ENCODE measurements around the gene HS6ST2.

HS6ST2 gene

DNA sequence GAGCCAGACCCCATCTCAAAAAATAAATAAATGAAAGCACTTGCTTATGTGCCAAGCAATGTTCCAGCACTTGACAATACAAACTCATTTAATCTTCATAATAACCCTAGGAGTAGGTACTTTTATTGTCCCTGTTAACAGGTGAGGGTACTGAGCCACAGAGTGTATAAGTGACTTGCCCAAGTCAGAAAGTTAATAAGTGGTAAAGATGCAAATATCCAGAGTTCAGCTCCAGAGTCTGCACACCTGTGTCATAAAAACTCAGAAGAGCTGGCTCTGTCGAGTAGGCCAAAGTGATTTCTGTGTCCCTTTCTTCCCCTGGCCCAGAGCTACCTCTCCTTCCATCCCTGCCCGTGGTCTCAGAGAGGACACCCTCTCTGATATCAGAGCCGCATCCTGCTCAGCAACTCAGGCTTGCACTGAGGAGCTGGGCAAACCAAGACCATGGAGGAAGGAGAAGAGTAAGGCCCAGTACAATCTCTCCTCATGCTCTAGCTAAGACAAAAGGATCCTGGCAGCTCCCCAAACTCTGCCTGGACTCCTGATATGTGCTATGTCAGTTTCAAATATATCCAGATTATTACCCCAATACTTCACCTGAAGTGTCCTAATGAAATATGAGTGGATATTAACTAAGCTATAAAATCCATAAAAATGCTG is 136.3 kb downstream of the HS6ST2 start:
- in situ Hi-C loops (cut with HindIII; ENCODE audit: low sequenced_read_pairs), result no loop called here
- DNase-seq (ENCODE audit: low read depth, low spot score), result no peak
- H3K4me3 ChIP-seq (ENCODE audit: low read depth, low read length), result no peak overlapping the region
- TF ChIP-seq, protein P1, sequence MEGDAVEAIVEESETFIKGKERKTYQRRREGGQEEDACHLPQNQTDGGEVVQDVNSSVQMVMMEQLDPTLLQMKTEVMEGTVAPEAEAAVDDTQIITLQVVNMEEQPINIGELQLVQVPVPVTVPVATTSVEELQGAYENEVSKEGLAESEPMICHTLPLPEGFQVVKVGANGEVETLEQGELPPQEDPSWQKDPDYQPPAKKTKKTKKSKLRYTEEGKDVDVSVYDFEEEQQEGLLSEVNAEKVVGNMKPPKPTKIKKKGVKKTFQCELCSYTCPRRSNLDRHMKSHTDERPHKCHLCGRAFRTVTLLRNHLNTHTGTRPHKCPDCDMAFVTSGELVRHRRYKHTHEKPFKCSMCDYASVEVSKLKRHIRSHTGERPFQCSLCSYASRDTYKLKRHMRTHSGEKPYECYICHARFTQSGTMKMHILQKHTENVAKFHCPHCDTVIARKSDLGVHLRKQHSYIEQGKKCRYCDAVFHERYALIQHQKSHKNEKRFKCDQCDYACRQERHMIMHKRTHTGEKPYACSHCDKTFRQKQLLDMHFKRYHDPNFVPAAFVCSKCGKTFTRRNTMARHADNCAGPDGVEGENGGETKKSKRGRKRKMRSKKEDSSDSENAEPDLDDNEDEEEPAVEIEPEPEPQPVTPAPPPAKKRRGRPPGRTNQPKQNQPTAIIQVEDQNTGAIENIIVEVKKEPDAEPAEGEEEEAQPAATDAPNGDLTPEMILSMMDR (IDR thresholded peaks at IDR 0.05; ENCODE audit: low read depth, low read length), result no peak

DNA sequence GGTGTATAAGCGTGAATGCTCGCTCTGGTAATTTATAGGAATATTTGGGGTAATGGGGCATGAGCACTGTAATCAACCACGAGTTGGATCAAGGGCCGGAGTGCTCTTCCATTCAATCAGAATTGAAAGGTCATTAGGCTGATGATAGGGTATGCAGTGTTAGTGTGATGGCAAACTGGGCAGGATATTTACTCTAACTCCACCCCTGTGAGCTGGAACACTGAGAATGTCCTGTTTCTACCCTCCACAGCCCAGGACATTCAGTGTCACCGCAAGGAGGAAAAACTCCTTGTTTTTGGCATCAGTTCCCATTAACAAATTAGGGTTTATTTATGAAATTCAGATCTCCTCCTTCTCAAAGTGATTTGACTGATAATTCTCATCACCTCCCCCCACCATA is 137.8 kb downstream of the HS6ST2 start:
- H3K4me3 ChIP-seq (ENCODE audit: low read depth, low read length), result no peak overlapping the region
- TF ChIP-seq, protein P1 (IDR thresholded peaks at IDR 0.05; ENCODE audit: low read depth, low read length), result no peak
- no peak for DNase-seq (ENCODE audit: low read depth, low spot score)
- in situ Hi-C loops (cut with HindIII; ENCODE audit: low sequenced_read_pairs), result no loop called here

DNA sequence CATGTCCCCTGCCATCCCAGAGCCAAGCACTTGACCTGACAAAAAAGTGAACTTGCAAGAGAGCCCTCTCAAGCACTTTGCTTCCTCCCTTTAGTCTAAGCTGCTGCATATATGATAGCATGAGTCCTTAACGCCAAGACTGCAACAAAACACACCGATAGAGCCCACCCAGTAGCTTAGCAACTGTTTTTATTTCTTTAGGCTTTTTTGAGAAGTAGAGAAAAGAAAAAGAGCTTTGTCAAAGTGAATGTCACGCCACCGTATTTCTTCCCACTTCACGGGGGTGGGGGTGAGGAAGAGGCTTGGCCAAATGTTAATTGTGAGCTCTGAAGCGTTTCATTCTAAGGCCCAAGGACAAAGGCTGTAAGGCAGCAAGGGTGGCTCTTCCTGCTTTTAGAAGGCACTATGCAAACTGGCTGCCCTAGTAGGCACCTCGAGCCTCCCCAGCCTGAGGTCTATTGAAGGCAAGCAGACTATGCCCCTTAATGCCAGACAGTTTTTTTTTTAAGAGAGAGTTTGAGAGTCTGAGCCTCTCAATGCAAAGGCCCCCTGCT is 138.6 kb downstream of the HS6ST2 start:
- TF ChIP-seq, protein P1 (IDR thresholded peaks at IDR 0.05; ENCODE audit: low read depth, low read length), result no peak
- in situ Hi-C loops (cut with HindIII; ENCODE audit: low sequenced_read_pairs), result no loop called here
- no peak overlapping the region for H3K4me3 ChIP-seq (ENCODE audit: low read depth, low read length)
- DNase-seq (ENCODE audit: low read depth, low spot score), result no peak

DNA sequence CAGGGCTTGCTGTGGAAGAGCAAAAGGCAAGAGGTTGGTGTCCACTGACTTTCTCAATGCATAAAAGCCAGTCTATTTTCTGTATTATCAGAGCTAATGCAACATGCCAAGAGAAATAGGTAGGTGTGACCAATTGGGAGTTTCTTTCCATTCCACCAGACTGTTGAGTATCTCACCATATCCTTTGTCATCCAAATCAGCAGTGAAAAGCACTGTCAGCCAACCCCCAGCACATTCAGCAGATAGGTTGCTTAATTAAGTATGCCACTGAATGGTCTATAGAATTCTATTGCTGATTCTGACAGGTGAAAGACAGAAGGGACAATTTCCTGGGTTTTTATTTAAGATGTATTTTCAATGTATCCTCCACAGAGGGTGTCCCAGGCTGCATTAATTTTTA is 139.8 kb downstream of the HS6ST2 start:
- no peak overlapping the region for H3K4me3 ChIP-seq (ENCODE audit: low read depth, low read length)
- in situ Hi-C loops (cut with HindIII; ENCODE audit: low sequenced_read_pairs), result no loop called here
- no peak for DNase-seq (ENCODE audit: low read depth, low spot score)
- TF ChIP-seq, protein P1 (IDR thresholded peaks at IDR 0.05; ENCODE audit: low read depth, low read length), result no peak

DNA sequence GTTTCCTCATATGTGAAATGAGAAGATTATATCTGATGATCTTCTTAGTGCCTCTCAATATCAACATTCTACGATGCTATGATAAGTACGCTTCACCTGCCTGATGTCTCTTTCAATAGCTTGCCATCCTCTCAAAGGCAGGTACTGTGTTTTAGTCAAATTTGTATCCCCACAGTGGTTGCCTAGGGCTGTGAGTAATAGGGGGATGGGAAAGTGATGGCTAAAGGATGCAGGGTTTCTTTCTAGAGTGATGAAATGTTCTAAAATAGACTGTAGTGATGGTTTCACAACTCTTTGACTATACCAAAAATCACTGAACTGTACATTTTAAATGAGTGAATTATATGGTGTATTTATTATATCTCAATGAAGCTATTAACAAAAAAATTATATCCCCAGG is 142.8 kb downstream of the HS6ST2 start:
- in situ Hi-C loops (cut with HindIII; ENCODE audit: low sequenced_read_pairs), result no loop called here
- H3K4me3 ChIP-seq (ENCODE audit: low read depth, low read length), result no peak overlapping the region
- DNase-seq (ENCODE audit: low read depth, low spot score), result no peak
- TF ChIP-seq, protein P1 (IDR thresholded peaks at IDR 0.05; ENCODE audit: low read depth, low read length), result no peak

DNA sequence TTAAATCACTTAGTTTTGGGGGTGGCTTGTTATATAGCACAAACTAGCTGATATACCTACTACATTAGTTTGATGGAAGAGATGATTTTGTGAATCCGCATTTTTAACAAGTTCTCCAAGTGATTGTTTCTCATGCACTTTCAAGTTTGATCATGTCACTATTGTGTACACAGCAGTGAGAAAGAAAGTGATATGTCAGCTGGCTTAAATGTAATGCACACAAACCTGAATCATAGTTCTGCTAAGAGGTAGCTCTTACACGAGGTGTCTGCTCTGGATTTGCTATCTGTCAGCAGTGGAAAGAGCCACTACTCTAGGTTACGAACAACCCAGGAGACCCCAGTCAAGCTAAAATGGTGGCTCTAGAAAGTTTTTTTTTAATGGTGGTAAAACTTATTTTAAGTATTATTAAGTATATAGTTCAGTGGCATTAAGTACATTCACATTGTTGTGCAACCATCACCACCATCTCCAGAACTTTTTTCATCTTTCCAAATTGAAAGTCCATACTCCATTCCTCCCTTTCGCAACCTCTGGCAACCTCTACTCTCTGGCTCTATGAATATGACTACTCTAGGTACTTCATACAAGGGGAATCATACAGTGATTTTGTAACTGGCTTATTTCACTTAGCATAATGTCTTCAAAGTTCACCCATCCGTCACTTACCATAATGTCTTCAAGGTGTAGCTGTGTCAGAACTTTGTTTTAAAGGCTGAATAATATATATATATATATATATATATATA is 147.3 kb downstream of the HS6ST2 start:
- TF ChIP-seq, protein P1 (IDR thresholded peaks at IDR 0.05; ENCODE audit: low read depth, low read length), result no peak
- in situ Hi-C loops (cut with HindIII; ENCODE audit: low sequenced_read_pairs), result no loop called here
- H3K4me3 ChIP-seq (ENCODE audit: low read depth, low read length), result no peak overlapping the region
- DNase-seq (ENCODE audit: low read depth, low spot score), result no peak
